ENCODE measurements around the gene RGS10. TPM values are rescaled to one million over a fixed set of nuclear protein-coding genes. Genes with fewer than 3 reads are reported as not detected.
"Not testable (repeated sequence)": the region's sequence is repeated elsewhere in the genome, so short reads cannot be mapped to it uniquely, and the experiment has no call there.

RGS10 gene
- polyA plus RNA-seq, 1 donor: 63.1 TPM

- WGBS (ENCODE audit: insufficient coverage, low lambda C conversion rate): 83% methylated on average over 1 of the region's 4 CpGs
- no peaks in the 10 kb centered on the region for H3K36me3 ChIP-seq (ENCODE audit: control insufficient read depth, insufficient read depth, low read length)
- peaks cover 3% of the 10 kb centered on the region for H3K9me3 ChIP-seq (ENCODE audit: control insufficient read depth, low read depth, low read length)
- peaks cover 4% of the 10 kb centered on the region for H3K4me1 ChIP-seq (ENCODE audit: control insufficient read depth, insufficient read depth, low read length)
- no peak overlapping the region for H3K4me3 ChIP-seq (ENCODE audit: low read length)
- no peak for DNase-seq
- no peak overlapping the region for H3K27ac ChIP-seq (ENCODE audit: low read length)
- peaks cover 46% of the 10 kb centered on the region for H3K27me3 ChIP-seq (ENCODE audit: control insufficient read depth, insufficient read depth, low read length)
These were observed 2.5 kb downstream of the RGS10 start for GRCh38 chr10:119540038-119540437.

- Histone ChIP-seq H3K36me3 (ENCODE audit: control insufficient read depth, insufficient read depth, low read length) (no peaks in the 10 kb centered on the region), H3K9me3 (ENCODE audit: control insufficient read depth, low read depth, low read length) (peaks cover 3% of the 10 kb centered on the region), H3K4me1 (ENCODE audit: control insufficient read depth, insufficient read depth, low read length) (peaks cover 4% of the 10 kb centered on the region), H3K27ac (ENCODE audit: low read length) (no peak overlapping the region), H3K4me3 (ENCODE audit: low read length) (no peak overlapping the region), H3K27me3 (ENCODE audit: control insufficient read depth, insufficient read depth, low read length) (peaks cover 41% of the 10 kb centered on the region)
- DNase-seq: no peak
- no CpG with 5 or more reads among the region's 9 CpGs for WGBS (ENCODE audit: insufficient coverage, low lambda C conversion rate)
These were observed 3.1 kb downstream of the RGS10 start for GRCh38 chr10:119539359-119539825.

GRCh38 chr10:119538632-119539358 is 3.7 kb downstream of the RGS10 start:
- peaks cover 3% of the 10 kb centered on the region for H3K9me3 ChIP-seq (ENCODE audit: control insufficient read depth, low read depth, low read length)
- WGBS (ENCODE audit: insufficient coverage, low lambda C conversion rate): 50% methylated on average over 1 of the region's 9 CpGs
- no peak overlapping the region for H3K4me3 ChIP-seq (ENCODE audit: low read length)
- DNase-seq: no peak
- peaks cover 35% of the 10 kb centered on the region for H3K27me3 ChIP-seq (ENCODE audit: control insufficient read depth, insufficient read depth, low read length)
- H3K27ac ChIP-seq (ENCODE audit: low read length): no peak overlapping the region
- no peaks in the 10 kb centered on the region for H3K36me3 ChIP-seq (ENCODE audit: control insufficient read depth, insufficient read depth, low read length)
- peaks cover 4% of the 10 kb centered on the region for H3K4me1 ChIP-seq (ENCODE audit: control insufficient read depth, insufficient read depth, low read length)

DNA sequence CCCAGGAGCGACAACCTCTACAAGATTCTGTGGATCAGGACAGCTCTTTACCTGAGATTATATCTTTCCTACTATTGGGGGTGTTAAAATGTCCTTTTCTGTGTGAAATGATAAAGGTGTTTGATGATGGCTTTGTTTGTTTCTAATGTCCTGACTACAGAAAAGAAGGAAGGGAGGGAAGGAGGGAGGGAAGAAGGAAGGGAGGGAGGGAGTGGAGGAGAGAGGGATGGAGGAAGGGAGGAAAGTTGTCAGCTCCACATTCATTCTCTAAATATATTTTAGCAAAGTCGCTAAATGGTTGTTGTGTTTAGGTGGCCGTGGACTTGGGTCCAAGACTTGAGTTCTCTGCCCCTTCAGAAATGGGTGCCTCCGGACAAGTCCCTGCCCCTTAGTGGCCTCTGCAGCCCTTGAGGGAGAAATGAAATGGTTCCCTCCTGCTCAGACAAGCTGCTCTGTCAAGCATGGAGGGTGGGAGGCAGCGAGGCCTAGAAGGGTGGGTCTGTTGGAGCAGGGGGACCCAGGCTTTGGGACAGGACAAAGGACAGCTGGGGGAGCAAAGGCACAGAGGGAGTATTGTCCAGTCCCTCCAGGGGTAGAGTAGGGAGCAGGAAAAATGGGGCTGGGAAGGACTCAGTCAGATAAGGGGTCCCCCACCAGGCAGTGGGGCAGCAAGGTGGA is 4.4 kb downstream of the RGS10 start:
- Histone ChIP-seq H3K4me1 (ENCODE audit: control insufficient read depth, insufficient read depth, low read length) (no peaks in the 10 kb centered on the region), H3K27me3 (ENCODE audit: control insufficient read depth, insufficient read depth, low read length) (peaks cover 30% of the 10 kb centered on the region), H3K4me3 (ENCODE audit: low read length) (no peak overlapping the region), H3K9me3 (ENCODE audit: control insufficient read depth, low read depth, low read length) (no peaks in the 10 kb centered on the region), H3K27ac (ENCODE audit: low read length) (no peak overlapping the region), H3K36me3 (ENCODE audit: control insufficient read depth, insufficient read depth, low read length) (no peaks in the 10 kb centered on the region)
- 40% methylated on average over 1 of the region's 5 CpGs for WGBS (ENCODE audit: insufficient coverage, low lambda C conversion rate)
- DNase-seq: no peak

- 100% methylated on average over 1 of the region's 9 CpGs for WGBS (ENCODE audit: insufficient coverage, low lambda C conversion rate)
- H3K27me3 ChIP-seq (ENCODE audit: control insufficient read depth, insufficient read depth, low read length): peaks cover 21% of the 10 kb centered on the region
- H3K27ac ChIP-seq (ENCODE audit: low read length): no peak overlapping the region
- no peak for DNase-seq
- no peaks in the 10 kb centered on the region for H3K36me3 ChIP-seq (ENCODE audit: control insufficient read depth, insufficient read depth, low read length)
- H3K4me1 ChIP-seq (ENCODE audit: control insufficient read depth, insufficient read depth, low read length): no peaks in the 10 kb centered on the region
- no peaks in the 10 kb centered on the region for H3K9me3 ChIP-seq (ENCODE audit: control insufficient read depth, low read depth, low read length)
- no peak overlapping the region for H3K4me3 ChIP-seq (ENCODE audit: low read length)
These were observed 6.0 kb downstream of the RGS10 start for GRCh38 chr10:119536508-119537025.

GRCh38 chr10:119535837-119536507 is 6.5 kb downstream of the RGS10 start:
- no peak for DNase-seq
- H3K27ac ChIP-seq (ENCODE audit: low read length): no peak overlapping the region
- no peaks in the 10 kb centered on the region for H3K9me3 ChIP-seq (ENCODE audit: control insufficient read depth, low read depth, low read length)
- H3K27me3 ChIP-seq (ENCODE audit: control insufficient read depth, insufficient read depth, low read length): peaks cover 15% of the 10 kb centered on the region
- H3K4me1 ChIP-seq (ENCODE audit: control insufficient read depth, insufficient read depth, low read length): peaks cover 2% of the 10 kb centered on the region
- no peak overlapping the region for H3K4me3 ChIP-seq (ENCODE audit: low read length)
- no peaks in the 10 kb centered on the region for H3K36me3 ChIP-seq (ENCODE audit: control insufficient read depth, insufficient read depth, low read length)
- no CpG with 5 or more reads among the region's 11 CpGs for WGBS (ENCODE audit: insufficient coverage, low lambda C conversion rate)

- H3K27ac ChIP-seq (ENCODE audit: low read length): no peak overlapping the region
- no peaks in the 10 kb centered on the region for H3K9me3 ChIP-seq (ENCODE audit: control insufficient read depth, low read depth, low read length)
- H3K36me3 ChIP-seq (ENCODE audit: control insufficient read depth, insufficient read depth, low read length): no peaks in the 10 kb centered on the region
- peaks cover 6% of the 10 kb centered on the region for H3K4me1 ChIP-seq (ENCODE audit: control insufficient read depth, insufficient read depth, low read length)
- no peak overlapping the region for H3K4me3 ChIP-seq (ENCODE audit: low read length)
- H3K27me3 ChIP-seq (ENCODE audit: control insufficient read depth, insufficient read depth, low read length): peaks cover 12% of the 10 kb centered on the region
- no CpG with 5 or more reads among the region's 3 CpGs for WGBS (ENCODE audit: insufficient coverage, low lambda C conversion rate)
- no peak for DNase-seq
These were observed 7.2 kb downstream of the RGS10 start for GRCh38 chr10:119535305-119535704.

DNA sequence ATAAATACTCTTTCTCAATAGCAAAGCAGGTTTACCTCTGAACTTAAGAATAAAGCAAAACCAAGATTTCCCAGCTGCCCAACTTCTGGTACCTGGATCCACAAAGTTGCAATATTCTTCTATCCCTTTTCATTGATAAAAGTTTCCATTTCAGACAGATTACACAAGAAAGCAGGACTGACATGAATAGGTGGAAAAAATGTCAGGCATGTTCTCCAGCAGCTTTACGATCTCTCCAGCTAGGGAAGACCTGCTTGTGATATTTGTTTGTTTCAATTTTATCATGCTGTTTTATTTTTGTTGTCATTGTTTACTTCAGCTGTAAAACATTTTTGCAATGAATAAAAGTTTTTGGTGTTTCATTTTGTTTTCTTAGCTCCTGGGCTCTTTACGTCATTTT is 9.0 kb downstream of the RGS10 start:
- Histone ChIP-seq H3K27ac (ENCODE audit: low read length) (no peak overlapping the region), H3K4me3 (ENCODE audit: low read length) (no peak overlapping the region), H3K36me3 (ENCODE audit: control insufficient read depth, insufficient read depth, low read length) (no peaks in the 10 kb centered on the region), H3K27me3 (ENCODE audit: control insufficient read depth, insufficient read depth, low read length) (peaks cover 5% of the 10 kb centered on the region), H3K4me1 (ENCODE audit: control insufficient read depth, insufficient read depth, low read length) (peaks cover 6% of the 10 kb centered on the region), H3K9me3 (ENCODE audit: control insufficient read depth, low read depth, low read length) (no peaks in the 10 kb centered on the region)
- no peak for DNase-seq
- WGBS (ENCODE audit: insufficient coverage, low lambda C conversion rate): 88% methylated on average over 1 of the region's 2 CpGs

- H3K4me1 ChIP-seq (ENCODE audit: control insufficient read depth, insufficient read depth, low read length): not testable (repeated sequence)
- no CpG with 5 or more reads among the region's 8 CpGs for WGBS (ENCODE audit: insufficient coverage, low lambda C conversion rate)
These were observed 9.7 kb downstream of the RGS10 start for GRCh38 chr10:119532791-119533190.

GRCh38 chr10:119532251-119532650 is 10.3 kb downstream of the RGS10 start:
- H3K9me3 ChIP-seq (ENCODE audit: control insufficient read depth, low read depth, low read length); H3K36me3 ChIP-seq (ENCODE audit: control insufficient read depth, insufficient read depth, low read length); H3K4me3 ChIP-seq (ENCODE audit: low read length); H3K27me3 ChIP-seq (ENCODE audit: control insufficient read depth, insufficient read depth, low read length); H3K27ac ChIP-seq (ENCODE audit: low read length); H3K4me1 ChIP-seq (ENCODE audit: control insufficient read depth, insufficient read depth, low read length); DNase-seq: not testable (repeated sequence)
- no CpG with 5 or more reads among the region's 8 CpGs for WGBS (ENCODE audit: insufficient coverage, low lambda C conversion rate)

More at GRCh38 chr10:119532791-119533190, 9.7 kb downstream of the RGS10 start:
- not testable (repeated sequence) for H3K9me3 ChIP-seq (ENCODE audit: control insufficient read depth, low read depth, low read length); H3K27me3 ChIP-seq (ENCODE audit: control insufficient read depth, insufficient read depth, low read length); H3K36me3 ChIP-seq (ENCODE audit: control insufficient read depth, insufficient read depth, low read length); H3K27ac ChIP-seq (ENCODE audit: low read length); H3K4me3 ChIP-seq (ENCODE audit: low read length); DNase-seq
